ENCODE data around the gene BTBD2.

The BTBD2 gene

GRCh38 chr19:2015608-2015950, at the start of gene BTBD2:
TSS of gene BTBD2 (minus strand) at chr19:2015714. CDS start at chr19:2015703, 11 bp downstream.
- DNase-seq: peak in 1 of 2 experiments; percentile 73

- peak in 1 of 2 experiments; percentile 45 for DNase-seq
These were observed 49.4 kb upstream of the BTBD2 start for GRCh38 chr19:2064788-2065524.

GRCh38 chr19:2064395-2064787, 48.9 kb upstream of the BTBD2 start:
- DNase-seq: no peak

- DNase-seq: no peak
These were observed 48.3 kb upstream of the BTBD2 start for GRCh38 chr19:2063824-2064223.

GRCh38 chr19:2062770-2063169, 47.3 kb upstream of the BTBD2 start:
- DNase-seq: no peak

GRCh38 chr19:2062389-2062729, 46.8 kb upstream of the BTBD2 start:
- no peak for DNase-seq

GRCh38 chr19:2061495-2062388, 46.2 kb upstream of the BTBD2 start:
- peak; percentile 99 to 100 for DNase-seq

GRCh38 chr19:2060884-2061494, 45.5 kb upstream of the BTBD2 start:
- no peak for DNase-seq

- DNase-seq: no peak
These were observed 44.1 kb upstream of the BTBD2 start for GRCh38 chr19:2059422-2060201.

- no peak for DNase-seq
These were observed 43.3 kb upstream of the BTBD2 start for GRCh38 chr19:2058570-2059421.

- no peak for DNase-seq
These were observed 42.3 kb upstream of the BTBD2 start for GRCh38 chr19:2057484-2058469.

GRCh38 chr19:2056837-2057192, 41.3 kb upstream of the BTBD2 start:
- no peak for DNase-seq

- DNase-seq: no peak
These were observed 40.7 kb upstream of the BTBD2 start for GRCh38 chr19:2055931-2056836.

GRCh38 chr19:2054763-2055162, 39.2 kb upstream of the BTBD2 start:
- DNase-seq: no peak

- DNase-seq: no peak
These were observed 38.3 kb upstream of the BTBD2 start for GRCh38 chr19:2053601-2054389.

- DNase-seq: no peak
These were observed 36.5 kb upstream of the BTBD2 start for GRCh38 chr19:2051773-2052704.

GRCh38 chr19:2050991-2051772, 35.7 kb upstream of the BTBD2 start, which contains the start of gene MKNK2:
TSS of gene MKNK2 (minus strand) at chr19:2051244. CDS start at chr19:2050851, 393 bp downstream.
- DNase-seq: peak; percentile 87 to 98

Measured in NCI-H446 (cell line).